ENCODE measurements around the gene ZBTB49. TPM values are rescaled to one million over a fixed set of nuclear protein-coding genes. Genes with fewer than 3 reads are reported as not detected.
"Not testable (repeated sequence)": the region's sequence is repeated elsewhere in the genome, so short reads cannot be mapped to it uniquely, and the experiment has no call there.

The ZBTB49 gene
- total RNA-seq, 1 experiment from 2014 or later, result 7.2 TPM

DNA sequence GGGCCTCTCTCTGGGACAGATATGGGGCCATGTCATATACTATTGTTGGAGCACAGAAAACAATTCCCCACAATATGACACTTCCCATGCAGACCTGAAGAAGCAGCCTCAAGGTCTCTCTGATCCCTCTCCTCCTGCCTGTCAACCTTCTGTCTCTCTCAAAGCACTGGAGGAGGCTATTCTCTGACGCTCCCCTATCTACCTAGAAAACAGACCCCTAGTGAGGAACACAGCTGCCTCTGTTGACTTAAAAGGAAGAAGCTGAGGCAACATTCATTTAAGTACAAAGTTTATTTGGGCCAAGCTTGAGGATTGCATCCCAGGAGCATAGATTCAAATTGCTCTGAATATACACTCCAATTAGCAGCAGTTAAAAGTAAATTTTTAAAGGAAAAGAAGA, 57.5 kb downstream of the ZBTB49 start:
- Mint-ChIP-seq H3K36me3 (ENCODE audit: insufficient read depth, unreplicated experiment) (no peaks in the 10 kb centered on the region), H3K9me3 (ENCODE audit: unreplicated experiment) (no peaks in the 10 kb centered on the region), H3K27ac (ENCODE audit: unreplicated experiment) (no peak overlapping the region), H3K27me3 (ENCODE audit: insufficient read depth, unreplicated experiment) (no peaks in the 10 kb centered on the region), H3K4me1 (ENCODE audit: low read depth, unreplicated experiment) (peaks cover 6% of the 10 kb centered on the region), H3K4me3 (ENCODE audit: unreplicated experiment) (no peak overlapping the region)
- Histone ChIP-seq H3K27me3 (replicated peaks; ENCODE audit: control insufficient read depth, insufficient read depth, low read length) (no peaks in the 10 kb centered on the region), H3K9me3 (no peaks in the 10 kb centered on the region), H3K4me3 (ENCODE audit: low read depth, low read length) (no peak overlapping the region), H3K4me1 (no peaks in the 10 kb centered on the region), H3K36me3 (ENCODE audit: control insufficient read depth, insufficient read depth, low read length) (no peaks in the 10 kb centered on the region)
- POLR2A ChIA-PET, result no interaction called here
- no TSS peak for BruUV-seq (replicated peaks)
- intact Hi-C loops (cut with micrococcal nuclease; ENCODE audit: unreplicated experiment), result no loop called here
- CTCF ChIA-PET, result no interaction called here
- TF ChIP-seq, protein P1, sequence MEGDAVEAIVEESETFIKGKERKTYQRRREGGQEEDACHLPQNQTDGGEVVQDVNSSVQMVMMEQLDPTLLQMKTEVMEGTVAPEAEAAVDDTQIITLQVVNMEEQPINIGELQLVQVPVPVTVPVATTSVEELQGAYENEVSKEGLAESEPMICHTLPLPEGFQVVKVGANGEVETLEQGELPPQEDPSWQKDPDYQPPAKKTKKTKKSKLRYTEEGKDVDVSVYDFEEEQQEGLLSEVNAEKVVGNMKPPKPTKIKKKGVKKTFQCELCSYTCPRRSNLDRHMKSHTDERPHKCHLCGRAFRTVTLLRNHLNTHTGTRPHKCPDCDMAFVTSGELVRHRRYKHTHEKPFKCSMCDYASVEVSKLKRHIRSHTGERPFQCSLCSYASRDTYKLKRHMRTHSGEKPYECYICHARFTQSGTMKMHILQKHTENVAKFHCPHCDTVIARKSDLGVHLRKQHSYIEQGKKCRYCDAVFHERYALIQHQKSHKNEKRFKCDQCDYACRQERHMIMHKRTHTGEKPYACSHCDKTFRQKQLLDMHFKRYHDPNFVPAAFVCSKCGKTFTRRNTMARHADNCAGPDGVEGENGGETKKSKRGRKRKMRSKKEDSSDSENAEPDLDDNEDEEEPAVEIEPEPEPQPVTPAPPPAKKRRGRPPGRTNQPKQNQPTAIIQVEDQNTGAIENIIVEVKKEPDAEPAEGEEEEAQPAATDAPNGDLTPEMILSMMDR (IDR thresholded peaks at IDR 0.05; ENCODE audit: insufficient read depth in 1 of 2, low read depth in 1 of 2, low read length in 1 of 2, severe bottlenecking in 1 of 2, unreplicated experiment in 1 of 2), result no peak
- no peak for DNase-seq

DNA sequence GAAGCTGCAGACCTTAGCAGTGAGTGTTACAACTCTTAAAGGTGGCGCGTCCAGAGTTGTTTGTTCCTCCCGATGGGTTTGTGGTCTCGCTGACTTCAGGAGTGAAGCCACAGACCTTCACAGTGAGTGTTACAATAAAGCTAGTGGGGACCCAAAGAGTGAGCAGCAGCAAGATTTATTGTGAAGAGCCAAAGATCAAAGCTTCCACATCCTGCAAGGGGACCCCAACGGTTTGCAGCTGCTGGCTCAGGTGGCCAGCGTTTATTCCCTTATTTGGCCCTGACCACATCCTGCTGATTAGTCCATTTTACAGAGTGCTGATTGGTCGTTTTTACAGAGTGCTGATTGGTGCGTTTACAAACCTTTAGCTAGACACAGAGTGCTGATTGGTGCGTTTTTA, 58.5 kb downstream of the ZBTB49 start:
- CTCF ChIA-PET; intact Hi-C loops (cut with micrococcal nuclease; ENCODE audit: unreplicated experiment); BruUV-seq (replicated peaks): not testable (repeated sequence)

DNA sequence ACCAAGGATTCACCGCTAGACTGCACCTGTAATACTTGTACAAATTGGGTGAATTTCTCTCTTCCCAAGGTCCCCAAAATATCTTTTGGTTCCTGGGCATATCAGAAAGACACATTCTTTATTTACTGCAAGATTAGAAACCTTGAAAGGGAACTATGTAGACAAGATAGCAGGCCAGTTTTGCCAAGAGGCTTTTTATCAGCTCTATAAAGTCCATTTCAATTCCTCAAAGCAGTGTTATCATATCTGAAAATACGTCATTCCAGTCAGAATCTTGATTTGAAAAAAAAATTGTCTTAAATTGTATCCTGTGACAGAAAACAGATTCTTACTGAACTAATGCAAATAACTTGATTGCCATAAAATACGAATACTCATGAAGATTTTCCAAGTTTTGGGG, 59.8 kb downstream of the ZBTB49 start:
- Histone ChIP-seq H3K4me3 (ENCODE audit: low read depth, low read length) (no peak overlapping the region), H3K4me1 (no peaks in the 10 kb centered on the region), H3K9me3 (no peaks in the 10 kb centered on the region), H3K36me3 (ENCODE audit: control insufficient read depth, insufficient read depth, low read length) (no peaks in the 10 kb centered on the region), H3K27me3 (replicated peaks; ENCODE audit: control insufficient read depth, insufficient read depth, low read length) (no peaks in the 10 kb centered on the region)
- ChIA-PET CTCF (no interaction called here), POLR2A (no interaction called here)
- peaks cover 6% of the 10 kb centered on the region for H3K4me1 Mint-ChIP-seq (ENCODE audit: low read depth, unreplicated experiment)
- no TSS peak for BruUV-seq (replicated peaks)
- intact Hi-C loops (cut with micrococcal nuclease; ENCODE audit: unreplicated experiment), result no loop called here
- TF ChIP-seq, protein P1 (IDR thresholded peaks at IDR 0.05; ENCODE audit: insufficient read depth in 1 of 2, low read depth in 1 of 2, low read length in 1 of 2, severe bottlenecking in 1 of 2, unreplicated experiment in 1 of 2), result no peak
- H3K4me3 Mint-ChIP-seq (ENCODE audit: unreplicated experiment), result no peak overlapping the region
- no peaks in the 10 kb centered on the region for H3K36me3 Mint-ChIP-seq (ENCODE audit: insufficient read depth, unreplicated experiment)
- no peaks in the 10 kb centered on the region for H3K27me3 Mint-ChIP-seq (ENCODE audit: insufficient read depth, unreplicated experiment)
- no peaks in the 10 kb centered on the region for H3K9me3 Mint-ChIP-seq (ENCODE audit: unreplicated experiment)
- H3K27ac Mint-ChIP-seq (ENCODE audit: unreplicated experiment), result no peak overlapping the region
- DNase-seq, result no peak

More for the DNA sequence above, 58.5 kb downstream of the ZBTB49 start:
- H3K36me3 Mint-ChIP-seq (ENCODE audit: insufficient read depth, unreplicated experiment); H3K4me3 Mint-ChIP-seq (ENCODE audit: unreplicated experiment); H3K27me3 ChIP-seq (replicated peaks; ENCODE audit: control insufficient read depth, insufficient read depth, low read length); H3K9me3 Mint-ChIP-seq (ENCODE audit: unreplicated experiment); H3K4me3 ChIP-seq (ENCODE audit: low read depth, low read length); H3K9me3 ChIP-seq; H3K4me1 Mint-ChIP-seq (ENCODE audit: low read depth, unreplicated experiment); POLR2A ChIA-PET; H3K4me1 ChIP-seq; H3K27ac Mint-ChIP-seq (ENCODE audit: unreplicated experiment); H3K36me3 ChIP-seq (ENCODE audit: control insufficient read depth, insufficient read depth, low read length); H3K27me3 Mint-ChIP-seq (ENCODE audit: insufficient read depth, unreplicated experiment); DNase-seq: not testable (repeated sequence)

DNA sequence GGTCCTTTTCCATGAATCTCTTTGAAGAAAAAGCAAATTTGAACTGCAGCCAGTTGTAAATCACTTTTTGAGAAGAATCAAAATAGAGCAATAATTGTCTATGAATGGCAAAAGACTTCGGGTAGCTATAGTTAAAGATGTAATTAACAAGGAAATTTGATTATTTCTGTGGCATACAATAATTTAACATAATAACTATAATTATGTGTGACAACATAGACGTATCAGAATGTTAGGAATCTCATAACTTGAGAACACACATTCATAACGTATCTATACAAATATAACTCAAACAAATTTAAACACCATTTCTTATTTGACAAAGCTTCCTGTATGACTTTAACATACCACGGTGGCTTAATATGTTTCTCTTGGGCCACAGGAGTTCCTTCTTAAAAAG, 60.9 kb downstream of the ZBTB49 start:
- H3K4me1 Mint-ChIP-seq (ENCODE audit: low read depth, unreplicated experiment), result peaks cover 6% of the 10 kb centered on the region
- Histone ChIP-seq H3K27me3 (replicated peaks; ENCODE audit: control insufficient read depth, insufficient read depth, low read length) (no peaks in the 10 kb centered on the region), H3K9me3 (no peaks in the 10 kb centered on the region), H3K4me3 (ENCODE audit: low read depth, low read length) (no peak overlapping the region), H3K4me1 (no peaks in the 10 kb centered on the region), H3K36me3 (ENCODE audit: control insufficient read depth, insufficient read depth, low read length) (no peaks in the 10 kb centered on the region)
- H3K27ac Mint-ChIP-seq (ENCODE audit: unreplicated experiment), result no peak overlapping the region
- no peaks in the 10 kb centered on the region for H3K36me3 Mint-ChIP-seq (ENCODE audit: insufficient read depth, unreplicated experiment)
- no peaks in the 10 kb centered on the region for H3K27me3 Mint-ChIP-seq (ENCODE audit: insufficient read depth, unreplicated experiment)
- no peak overlapping the region for H3K4me3 Mint-ChIP-seq (ENCODE audit: unreplicated experiment)
- no peak for DNase-seq
- BruUV-seq (replicated peaks), result no TSS peak
- TF ChIP-seq, protein P1 (IDR thresholded peaks at IDR 0.05; ENCODE audit: insufficient read depth in 1 of 2, low read depth in 1 of 2, low read length in 1 of 2, severe bottlenecking in 1 of 2, unreplicated experiment in 1 of 2), result no peak
- POLR2A ChIA-PET, result no interaction called here
- H3K9me3 Mint-ChIP-seq (ENCODE audit: unreplicated experiment), result no peaks in the 10 kb centered on the region
- CTCF ChIA-PET, result no interaction called here
- intact Hi-C loops (cut with micrococcal nuclease; ENCODE audit: unreplicated experiment), result no loop called here

Measured in Caco-2 (cell line).